Measurements from ENCODE around the gene NECAB2. TPM values are rescaled to one million over a fixed set of nuclear protein-coding genes. Genes with fewer than 3 reads are reported as not detected.

NECAB2 gene
- total and polyA plus RNA-seq, 7 donors, result 0.04 to 0.13 (median 0.09) TPM; not detected in 4

DNA sequence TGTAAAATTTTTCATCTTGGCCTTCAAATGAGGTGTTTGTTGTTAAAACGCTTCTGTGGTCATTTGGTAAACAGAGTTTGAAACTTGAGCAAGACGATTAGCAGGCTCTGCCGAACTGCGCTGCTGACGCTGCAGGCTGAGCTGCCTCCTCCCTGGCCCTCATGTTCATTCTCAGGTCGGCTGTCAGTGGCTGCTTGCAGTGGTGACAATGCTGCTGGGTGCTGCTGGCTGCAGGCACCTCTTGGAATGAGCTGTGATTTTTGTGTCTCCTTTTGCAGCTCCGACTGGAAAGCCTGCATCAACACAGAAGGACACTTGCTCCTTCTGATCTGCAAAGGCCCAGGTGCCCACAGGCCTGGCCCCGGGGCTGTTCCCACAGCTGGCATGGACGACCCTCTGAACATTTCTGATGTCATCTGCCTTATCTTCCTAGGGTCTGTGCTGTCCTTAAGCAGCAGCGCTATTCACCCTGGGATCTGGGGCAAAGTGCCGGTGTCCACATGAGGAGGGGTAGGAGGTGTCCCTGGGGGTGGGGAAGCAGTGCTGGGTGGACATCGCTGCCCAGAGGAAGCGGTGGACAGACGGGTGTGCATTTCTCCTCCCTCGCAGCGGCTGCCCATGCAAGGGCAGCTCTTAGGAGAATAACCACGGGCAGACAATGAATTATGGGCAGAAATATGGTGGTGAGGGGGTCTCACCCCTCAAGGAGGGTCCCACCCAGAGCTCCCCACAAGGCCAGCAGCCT, 38.1 kb upstream of the NECAB2 start:
- TF ChIP-seq, protein P1, sequence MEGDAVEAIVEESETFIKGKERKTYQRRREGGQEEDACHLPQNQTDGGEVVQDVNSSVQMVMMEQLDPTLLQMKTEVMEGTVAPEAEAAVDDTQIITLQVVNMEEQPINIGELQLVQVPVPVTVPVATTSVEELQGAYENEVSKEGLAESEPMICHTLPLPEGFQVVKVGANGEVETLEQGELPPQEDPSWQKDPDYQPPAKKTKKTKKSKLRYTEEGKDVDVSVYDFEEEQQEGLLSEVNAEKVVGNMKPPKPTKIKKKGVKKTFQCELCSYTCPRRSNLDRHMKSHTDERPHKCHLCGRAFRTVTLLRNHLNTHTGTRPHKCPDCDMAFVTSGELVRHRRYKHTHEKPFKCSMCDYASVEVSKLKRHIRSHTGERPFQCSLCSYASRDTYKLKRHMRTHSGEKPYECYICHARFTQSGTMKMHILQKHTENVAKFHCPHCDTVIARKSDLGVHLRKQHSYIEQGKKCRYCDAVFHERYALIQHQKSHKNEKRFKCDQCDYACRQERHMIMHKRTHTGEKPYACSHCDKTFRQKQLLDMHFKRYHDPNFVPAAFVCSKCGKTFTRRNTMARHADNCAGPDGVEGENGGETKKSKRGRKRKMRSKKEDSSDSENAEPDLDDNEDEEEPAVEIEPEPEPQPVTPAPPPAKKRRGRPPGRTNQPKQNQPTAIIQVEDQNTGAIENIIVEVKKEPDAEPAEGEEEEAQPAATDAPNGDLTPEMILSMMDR (IDR thresholded peaks at IDR 0.05), result no peak
- DNase-seq (peak; percentile 7 to 42), ATAC-seq (no peak)
- Histone ChIP-seq H3K36me3 (ENCODE audit: insufficient read depth in 1 of 2, low read depth in 1 of 2) (peaks cover 0 to 3% of the 10 kb centered on the region in 2 donors), H3K27me3 (ENCODE audit: insufficient read depth in 3 of 3, low read length in 2 of 3) (no peaks in the 10 kb centered on the region), H3K27ac (no peak overlapping the region), H3K4me3 (no peak overlapping the region), H3K9me3 (no peaks in the 10 kb centered on the region), H3K4me1 (peaks cover 8% of the 10 kb centered on the region)
- intact Hi-C loops (cut with DNase I), result no loop called here
- WGBS, 3 donors, result 77 to 85% (median 77%) methylated on average over 17 of the region's 17 CpGs

DNA sequence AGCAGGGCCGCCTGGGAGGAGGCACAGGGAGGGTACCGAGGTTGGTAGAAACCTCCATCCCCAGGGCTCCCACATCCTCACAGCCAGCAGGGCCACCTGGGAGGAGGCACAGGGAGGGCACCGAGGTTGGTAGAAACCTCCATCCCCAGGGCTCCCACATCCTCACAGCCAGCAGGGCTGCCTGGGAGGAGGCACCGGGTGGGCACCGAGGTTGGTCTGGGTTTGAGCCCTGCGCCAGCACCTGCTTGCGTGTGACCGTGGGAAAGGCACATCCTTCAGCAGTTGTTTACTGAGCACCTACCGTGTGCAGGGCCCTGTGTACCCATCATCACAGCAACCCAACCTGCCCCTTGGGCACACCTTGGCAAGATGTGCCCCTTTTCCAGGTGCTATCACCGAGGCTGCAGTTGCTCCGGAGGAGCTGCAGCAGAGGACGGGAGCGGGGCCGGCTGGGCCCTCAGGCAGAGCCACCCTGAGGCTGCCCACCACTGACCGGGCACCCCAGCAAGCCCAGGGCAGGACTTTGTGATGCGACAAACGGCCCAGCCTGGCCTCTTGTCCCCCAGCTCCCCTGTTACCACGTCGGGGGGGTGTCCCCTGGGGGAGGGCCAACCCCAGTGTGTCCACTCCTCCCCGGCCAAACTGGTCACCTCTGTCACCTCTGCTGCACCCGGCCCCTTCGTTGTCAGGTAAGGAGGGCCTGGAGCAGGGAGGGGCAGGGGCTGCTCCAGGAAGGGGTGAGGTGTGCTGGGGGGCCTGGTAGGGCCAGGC, 37.1 kb upstream of the NECAB2 start:
- WGBS, 3 donors, result 76 to 91% (median 82%) methylated on average over 22 of the region's 22 CpGs
- TF ChIP-seq, protein P1 (IDR thresholded peaks at IDR 0.05), result no peak
- intact Hi-C loops (cut with DNase I), result no loop called here
- Histone ChIP-seq H3K4me3 (no peak overlapping the region), H3K9me3 (no peaks in the 10 kb centered on the region), H3K27ac (no peak overlapping the region), H3K36me3 (ENCODE audit: insufficient read depth in 1 of 2, low read depth in 1 of 2) (peaks cover 0 to 3% of the 10 kb centered on the region in 2 donors), H3K27me3 (ENCODE audit: insufficient read depth in 3 of 3, low read length in 2 of 3) (peaks cover 0 to 3% (median 0%) of the 10 kb centered on the region in 3 donors), H3K4me1 (peaks cover 8% of the 10 kb centered on the region)
- DNase-seq (peak in 1 of 2 donors; percentile 15), ATAC-seq (no peak)

DNA sequence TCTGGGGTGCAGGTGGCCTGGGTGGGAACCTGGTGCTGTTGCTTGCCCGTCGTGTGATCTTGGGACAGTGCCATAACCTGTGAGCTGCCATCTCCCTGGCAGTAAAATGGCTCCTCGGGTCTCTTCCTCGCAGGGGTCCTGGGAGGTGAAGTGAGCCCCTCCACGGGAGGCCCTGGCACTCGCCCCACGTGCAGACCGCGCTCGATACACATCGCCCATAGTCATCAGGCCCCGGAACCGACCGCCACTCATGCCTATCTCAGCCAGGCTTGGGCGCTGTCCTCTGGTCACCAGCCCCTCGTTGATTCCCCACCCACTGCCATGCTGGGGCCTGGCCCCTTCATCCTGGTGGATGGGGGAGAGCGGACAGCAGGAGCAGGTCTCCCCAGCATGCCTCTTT, 36.5 kb upstream of the NECAB2 start:
- intact Hi-C loops (cut with DNase I), result no loop called here
- Histone ChIP-seq H3K4me1 (peaks cover 6% of the 10 kb centered on the region), H3K36me3 (ENCODE audit: insufficient read depth in 1 of 2, low read depth in 1 of 2) (peaks cover 0 to 3% of the 10 kb centered on the region in 2 donors), H3K9me3 (no peaks in the 10 kb centered on the region), H3K4me3 (no peak overlapping the region), H3K27ac (no peak overlapping the region), H3K27me3 (ENCODE audit: insufficient read depth in 3 of 3, low read length in 2 of 3) (peaks cover 0 to 3% (median 0%) of the 10 kb centered on the region in 3 donors)
- TF ChIP-seq, protein P1 (IDR thresholded peaks at IDR 0.05), result no peak
- no peak for ATAC-seq
- WGBS, 3 donors, result 83 to 86% (median 85%) methylated on average over 15 to 17 of the region's 17 CpGs
- no peak for DNase-seq

DNA sequence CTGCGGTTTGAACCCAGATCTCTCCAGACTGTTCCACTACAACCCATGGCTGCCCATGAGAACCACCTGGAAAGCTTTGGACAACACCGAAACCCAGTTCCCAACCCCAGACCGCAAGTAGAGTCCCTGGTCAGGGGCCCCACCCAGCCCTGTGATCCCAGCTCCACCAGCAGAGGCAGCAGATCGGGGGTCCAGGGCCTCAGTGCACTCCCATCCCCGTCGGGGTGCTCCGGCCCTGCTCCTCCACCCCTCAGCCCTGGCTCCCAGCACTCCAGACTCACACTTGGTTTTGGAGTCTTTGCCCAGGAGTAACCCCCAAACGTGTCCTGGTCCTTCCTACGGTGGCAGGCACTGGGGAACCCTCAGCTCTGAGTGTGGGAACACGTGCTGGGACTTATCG, 35.7 kb upstream of the NECAB2 start:
- Histone ChIP-seq H3K4me1 (no peaks in the 10 kb centered on the region), H3K27ac (no peak overlapping the region), H3K27me3 (ENCODE audit: insufficient read depth in 3 of 3, low read length in 2 of 3) (peaks cover 0 to 3% (median 0%) of the 10 kb centered on the region in 3 donors), H3K36me3 (ENCODE audit: insufficient read depth in 1 of 2, low read depth in 1 of 2) (peaks cover 0 to 3% of the 10 kb centered on the region in 2 donors), H3K9me3 (no peaks in the 10 kb centered on the region), H3K4me3 (no peak overlapping the region)
- DNase-seq (no peak), ATAC-seq (no peak)
- intact Hi-C loops (cut with DNase I), result no loop called here
- WGBS, 3 donors, result 89 to 93% (median 90%) methylated on average over 11 of the region's 11 CpGs
- TF ChIP-seq, protein P1 (IDR thresholded peaks at IDR 0.05), result no peak
